KOPT-K1 (cell line): Measurements from ENCODE around the gene KDM7A.
A peak's percentile ranks its signal among the peaks of the same experiment; 100 is the strongest.

Experiments
- H3K27ac ChIP-seq: fragments of 200-600 bp; sonication (generic); 2 replicates; pipeline ENCODE4 v1.5.1; 2016; ENCODE audit warnings: antibody characterized with exemption, mild to moderate bottlenecking, low read depth, low read length; ENCODE audit not compliant: poor library complexity, severe bottlenecking
- H3K36me3 ChIP-seq: fragments of 200-600 bp; sonication (generic); 2 replicates; pipeline ENCODE4 v1.5.1; 2017; ENCODE audit warnings: antibody characterized with exemption, mild to moderate bottlenecking, low read length, moderate library complexity; ENCODE audit not compliant: insufficient read depth
- H3K9me3 ChIP-seq: fragments of 200-600 bp; sonication (generic); 2 replicates; pipeline ENCODE4 v1.5.1; 2017; ENCODE audit warnings: antibody characterized with exemption, low read length, mild to moderate bottlenecking; ENCODE audit not compliant: insufficient read depth, poor library complexity, severe bottlenecking

The KDM7A gene, protein sequence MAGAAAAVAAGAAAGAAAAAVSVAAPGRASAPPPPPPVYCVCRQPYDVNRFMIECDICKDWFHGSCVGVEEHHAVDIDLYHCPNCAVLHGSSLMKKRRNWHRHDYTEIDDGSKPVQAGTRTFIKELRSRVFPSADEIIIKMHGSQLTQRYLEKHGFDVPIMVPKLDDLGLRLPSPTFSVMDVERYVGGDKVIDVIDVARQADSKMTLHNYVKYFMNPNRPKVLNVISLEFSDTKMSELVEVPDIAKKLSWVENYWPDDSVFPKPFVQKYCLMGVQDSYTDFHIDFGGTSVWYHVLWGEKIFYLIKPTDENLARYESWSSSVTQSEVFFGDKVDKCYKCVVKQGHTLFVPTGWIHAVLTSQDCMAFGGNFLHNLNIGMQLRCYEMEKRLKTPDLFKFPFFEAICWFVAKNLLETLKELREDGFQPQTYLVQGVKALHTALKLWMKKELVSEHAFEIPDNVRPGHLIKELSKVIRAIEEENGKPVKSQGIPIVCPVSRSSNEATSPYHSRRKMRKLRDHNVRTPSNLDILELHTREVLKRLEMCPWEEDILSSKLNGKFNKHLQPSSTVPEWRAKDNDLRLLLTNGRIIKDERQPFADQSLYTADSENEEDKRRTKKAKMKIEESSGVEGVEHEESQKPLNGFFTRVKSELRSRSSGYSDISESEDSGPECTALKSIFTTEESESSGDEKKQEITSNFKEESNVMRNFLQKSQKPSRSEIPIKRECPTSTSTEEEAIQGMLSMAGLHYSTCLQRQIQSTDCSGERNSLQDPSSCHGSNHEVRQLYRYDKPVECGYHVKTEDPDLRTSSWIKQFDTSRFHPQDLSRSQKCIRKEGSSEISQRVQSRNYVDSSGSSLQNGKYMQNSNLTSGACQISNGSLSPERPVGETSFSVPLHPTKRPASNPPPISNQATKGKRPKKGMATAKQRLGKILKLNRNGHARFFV

DNA sequence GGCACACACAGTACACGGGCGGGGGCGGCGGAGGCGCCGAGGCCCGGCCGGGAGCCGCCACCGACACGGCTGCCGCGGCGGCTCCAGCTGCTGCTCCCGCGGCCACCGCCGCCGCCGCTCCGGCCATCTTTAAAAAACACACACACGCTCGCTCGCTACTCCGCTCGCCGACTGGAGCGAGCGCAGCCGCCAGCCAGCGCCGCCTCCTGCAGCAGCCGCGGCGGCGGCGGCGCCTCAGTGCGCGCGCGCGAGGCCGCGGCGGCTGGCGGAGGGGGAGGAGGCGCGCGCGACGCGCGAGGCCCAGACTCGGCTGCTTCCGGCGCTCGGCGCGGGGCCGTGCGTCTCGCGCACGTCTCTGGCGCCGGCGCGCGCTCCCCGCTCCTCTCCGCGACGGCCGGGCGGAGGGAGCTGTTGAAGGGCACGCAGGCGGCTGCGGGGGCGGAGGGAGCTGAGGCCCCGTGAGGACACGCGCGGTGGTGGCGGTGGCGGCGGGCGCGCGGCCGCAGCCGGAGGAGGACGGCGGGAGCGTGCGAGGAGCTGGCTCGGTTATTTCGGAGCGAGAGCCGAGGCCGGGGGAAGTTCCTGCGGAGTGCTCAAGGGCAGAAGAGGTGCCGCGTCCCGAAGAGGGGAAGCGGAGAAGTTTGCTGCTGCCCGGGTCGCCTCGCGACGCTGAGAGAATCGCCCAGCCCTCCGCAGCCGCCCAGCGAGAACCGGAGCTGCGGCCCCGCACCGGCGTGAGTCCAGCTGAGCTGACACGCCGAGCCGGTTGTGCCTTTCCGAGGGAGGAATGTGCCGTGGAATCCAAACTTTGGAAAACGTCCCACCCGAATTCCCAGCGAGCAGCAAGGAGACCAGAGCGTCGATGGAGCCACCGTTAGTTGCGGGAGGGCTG lies at the start of gene KDM7A:
Gene KDM7A (minus strand): TSS at position 173 of the 892 bp plus-strand sequence. CDS start 46 bp downstream, at position 127.
- no peaks in the 10 kb centered on the region for H3K36me3 ChIP-seq
- H3K9me3 ChIP-seq = no peaks in the 10 kb centered on the region
- H3K27ac ChIP-seq = peak within 1 kb of the TSS; percentile 59

DNA sequence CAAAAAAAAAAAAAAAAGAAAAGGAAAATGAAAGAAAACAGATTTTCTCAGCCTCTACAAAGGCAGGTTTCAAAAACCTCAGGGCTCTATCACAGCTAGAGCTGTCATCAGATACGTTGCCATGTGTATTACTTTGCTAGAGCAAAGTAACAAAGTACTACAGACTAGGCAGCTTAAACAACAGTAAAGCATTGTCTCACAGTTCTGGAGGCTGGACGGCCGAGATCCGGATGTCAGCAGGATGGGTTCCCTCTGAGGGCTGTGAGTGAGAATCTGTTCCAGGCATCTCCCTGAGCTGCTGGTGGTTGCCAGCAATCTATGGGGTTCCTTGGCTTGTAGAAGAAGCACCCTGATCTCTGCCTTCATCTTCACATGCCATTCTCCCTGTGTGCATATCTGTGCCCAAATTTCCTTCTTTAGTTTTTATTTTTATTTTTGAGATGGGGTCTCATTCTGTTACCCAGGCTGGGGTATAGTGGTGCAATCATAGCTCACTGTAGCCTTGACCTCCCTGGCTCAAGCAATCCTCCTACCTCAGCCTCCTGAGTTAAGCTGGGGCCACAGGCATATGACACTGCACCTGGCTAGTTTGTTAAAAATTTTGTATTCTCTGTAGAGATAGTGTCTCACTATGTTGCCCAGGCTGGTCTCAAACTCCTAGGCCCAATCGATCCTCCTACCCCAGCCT lies 48.9 kb upstream of the KDM7A start:
- Histone ChIP-seq H3K36me3 (no peaks in the 10 kb centered on the region), H3K27ac (peak overlapping the region; percentile 5), H3K9me3 (no peaks in the 10 kb centered on the region)

DNA sequence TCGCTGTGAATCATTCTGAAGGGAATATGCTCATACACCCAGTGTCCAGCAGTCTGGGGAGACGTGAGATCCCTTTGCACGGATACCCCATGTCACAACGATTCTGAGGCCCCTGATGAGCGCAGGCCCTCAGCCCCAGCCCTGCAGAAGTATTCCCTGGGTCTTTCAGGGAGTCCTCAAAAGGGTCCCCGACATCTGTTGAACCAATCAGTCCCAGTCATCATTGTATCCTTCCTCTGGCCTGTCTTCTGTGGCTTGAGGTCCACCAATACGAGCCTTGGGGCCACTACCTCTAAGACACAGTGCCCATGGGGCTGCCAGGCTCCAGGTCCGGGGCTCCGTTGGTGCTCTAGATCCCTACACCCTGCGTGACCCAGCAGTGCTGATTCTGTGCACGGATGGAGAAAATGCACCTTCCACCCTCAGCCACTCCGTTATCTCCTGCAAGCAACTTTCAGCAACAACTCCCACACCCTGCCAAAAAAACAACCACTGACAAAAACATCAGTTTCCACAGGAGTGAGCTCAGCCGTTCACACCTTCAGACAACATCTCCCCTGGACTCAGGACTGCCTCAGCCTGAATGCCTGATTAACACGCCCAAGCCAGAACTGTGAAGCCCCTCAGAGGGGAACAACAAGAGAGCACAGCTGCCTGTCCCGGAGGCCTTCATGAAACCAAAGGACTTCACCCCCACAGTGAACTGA lies 46.9 kb upstream of the KDM7A start:
- Histone ChIP-seq H3K36me3 (no peaks in the 10 kb centered on the region), H3K27ac (no peak overlapping the region), H3K9me3 (peaks cover under 1% of the 10 kb centered on the region)

DNA sequence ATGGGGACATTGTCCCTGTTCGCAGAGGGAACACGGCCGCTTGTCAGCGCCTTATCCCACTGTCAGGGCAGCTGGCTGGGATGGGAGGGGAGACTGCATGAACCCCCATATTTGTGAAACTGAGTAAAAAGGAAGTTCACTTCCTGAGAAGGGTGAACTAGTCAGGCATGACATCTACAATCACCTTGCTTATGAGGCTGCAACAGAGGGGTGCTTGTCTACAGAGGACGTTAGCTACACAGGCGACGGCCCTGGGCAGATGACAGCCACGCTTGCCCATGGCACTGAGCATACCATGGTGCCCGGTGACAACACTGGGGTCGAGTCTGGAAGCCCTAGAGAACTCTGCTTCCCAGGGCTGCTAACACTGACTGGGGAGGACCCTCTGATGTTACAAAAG lies 46.0 kb upstream of the KDM7A start:
- H3K27ac ChIP-seq = no peak overlapping the region
- H3K36me3 ChIP-seq = no peaks in the 10 kb centered on the region
- H3K9me3 ChIP-seq = peaks cover 9% of the 10 kb centered on the region

DNA sequence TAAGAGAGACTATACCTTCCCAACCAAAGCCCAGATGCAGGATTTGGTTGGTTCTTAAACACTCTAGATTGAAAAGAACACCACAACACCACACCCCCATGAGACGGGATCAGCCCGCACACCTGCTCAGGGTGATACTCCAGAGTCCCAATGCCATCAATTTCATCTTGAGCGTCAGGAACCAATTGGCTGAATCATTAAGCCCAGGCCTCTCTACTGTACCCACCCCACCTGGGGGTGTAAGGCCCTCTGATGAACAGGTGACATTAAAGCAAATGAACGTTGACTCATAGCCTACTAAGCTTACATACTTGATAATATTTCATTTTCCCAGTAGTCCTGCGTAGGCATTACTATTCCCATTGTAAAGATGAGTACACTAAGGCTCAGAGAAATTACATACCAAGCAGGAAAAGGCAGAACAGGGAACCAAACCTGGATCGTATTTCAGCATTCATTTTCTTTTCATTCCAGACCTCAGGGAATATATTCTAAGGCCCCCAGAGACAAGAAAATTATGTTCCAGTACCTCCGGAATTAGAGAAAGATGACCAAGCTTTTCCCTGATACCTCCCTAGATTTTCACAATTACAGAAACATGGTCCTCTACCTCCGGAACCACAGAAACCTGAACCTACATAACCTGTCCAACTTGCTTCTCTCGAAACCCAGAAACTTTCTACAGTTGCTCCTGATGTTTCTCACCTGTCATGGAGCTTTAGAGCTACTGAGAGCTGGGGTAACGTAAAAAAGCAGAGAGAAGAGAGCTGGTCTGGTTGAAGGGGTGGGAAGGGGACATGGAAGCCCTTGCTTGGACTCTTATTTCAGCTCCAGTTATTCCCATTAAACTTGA lies 43.1 kb upstream of the KDM7A start:
- H3K36me3 ChIP-seq = no peaks in the 10 kb centered on the region
- no peak overlapping the region for H3K27ac ChIP-seq
- peaks cover 13% of the 10 kb centered on the region for H3K9me3 ChIP-seq

DNA sequence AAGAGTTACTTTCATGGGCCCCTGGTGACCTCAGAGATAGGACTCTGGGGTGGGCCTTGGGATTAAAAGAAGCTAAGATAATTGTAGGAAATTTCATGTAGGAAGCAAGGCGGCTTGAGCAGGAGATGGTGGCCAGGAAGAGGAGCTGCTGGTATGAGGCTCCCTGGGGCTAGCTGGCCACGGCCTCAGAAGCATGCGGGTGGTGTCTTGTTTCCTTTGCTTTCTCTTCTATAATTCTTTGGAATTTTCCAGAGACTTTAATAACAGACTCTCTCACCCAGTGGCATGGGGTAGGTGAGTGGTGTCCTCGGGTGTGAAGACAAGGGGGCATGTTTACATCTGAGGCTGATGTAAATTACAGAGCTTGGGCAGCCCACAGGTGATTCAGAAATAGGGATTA lies 41.9 kb upstream of the KDM7A start:
- Histone ChIP-seq H3K27ac (no peak overlapping the region), H3K36me3 (no peaks in the 10 kb centered on the region), H3K9me3 (peaks cover 13% of the 10 kb centered on the region)

DNA sequence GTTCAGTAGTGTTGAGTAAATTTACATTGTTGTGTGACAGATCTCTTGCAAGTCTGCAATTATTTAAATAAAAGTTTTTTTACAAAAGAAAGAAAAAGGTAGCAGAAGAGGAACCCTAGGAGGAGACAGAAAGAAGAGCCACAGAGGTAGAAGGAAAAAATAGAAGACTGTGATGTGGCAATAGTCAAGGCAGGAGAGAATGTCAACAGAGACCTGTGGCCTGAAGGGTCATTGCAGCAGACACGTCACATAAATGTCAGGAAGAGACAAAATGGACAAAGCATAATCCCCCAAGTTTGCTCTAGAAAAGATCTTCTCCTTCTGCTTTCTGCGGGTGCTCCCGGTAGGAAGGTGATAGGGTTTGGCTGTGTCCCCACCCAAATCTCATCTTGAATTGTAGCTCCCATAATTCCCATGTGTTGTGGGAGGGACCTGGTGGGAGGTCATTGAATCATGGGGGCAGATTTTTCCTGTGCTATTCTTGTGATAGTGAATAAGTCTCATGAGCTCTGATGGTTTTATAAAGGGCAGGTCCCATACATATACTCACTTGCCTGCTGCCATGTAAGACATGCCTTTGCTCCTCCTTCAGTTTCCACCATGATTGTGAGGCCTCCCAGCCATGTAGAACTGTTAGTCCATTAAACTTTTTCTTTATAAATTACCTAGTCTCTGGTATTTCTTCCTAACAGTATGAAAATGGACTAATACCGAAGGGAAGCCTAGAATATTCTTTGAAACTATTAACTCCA lies 41.1 kb upstream of the KDM7A start:
- H3K36me3 ChIP-seq = no peaks in the 10 kb centered on the region
- no peak overlapping the region for H3K27ac ChIP-seq
- peaks cover 13% of the 10 kb centered on the region for H3K9me3 ChIP-seq

DNA sequence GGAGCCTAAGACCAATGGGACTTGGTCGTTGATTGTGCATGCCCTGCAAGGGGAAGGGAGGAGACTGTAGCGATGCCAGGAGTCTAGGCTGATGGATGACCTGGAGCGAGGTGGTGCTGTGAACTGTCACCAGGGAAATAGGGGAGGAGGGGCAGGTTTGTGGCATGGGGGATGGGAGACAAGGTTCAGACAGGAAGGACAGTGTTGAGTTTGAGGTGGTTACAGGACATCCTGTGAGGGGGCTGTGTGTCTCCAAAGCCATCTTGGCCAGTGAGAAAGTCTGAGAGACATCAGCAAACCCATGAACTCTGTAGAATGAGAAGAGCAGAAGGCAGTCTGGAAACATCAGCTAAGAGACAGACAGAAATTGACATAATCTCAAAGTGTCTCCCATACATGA lies 38.5 kb upstream of the KDM7A start:
- Histone ChIP-seq H3K36me3 (no peaks in the 10 kb centered on the region), H3K27ac (no peak overlapping the region), H3K9me3 (peaks cover 13% of the 10 kb centered on the region)

DNA sequence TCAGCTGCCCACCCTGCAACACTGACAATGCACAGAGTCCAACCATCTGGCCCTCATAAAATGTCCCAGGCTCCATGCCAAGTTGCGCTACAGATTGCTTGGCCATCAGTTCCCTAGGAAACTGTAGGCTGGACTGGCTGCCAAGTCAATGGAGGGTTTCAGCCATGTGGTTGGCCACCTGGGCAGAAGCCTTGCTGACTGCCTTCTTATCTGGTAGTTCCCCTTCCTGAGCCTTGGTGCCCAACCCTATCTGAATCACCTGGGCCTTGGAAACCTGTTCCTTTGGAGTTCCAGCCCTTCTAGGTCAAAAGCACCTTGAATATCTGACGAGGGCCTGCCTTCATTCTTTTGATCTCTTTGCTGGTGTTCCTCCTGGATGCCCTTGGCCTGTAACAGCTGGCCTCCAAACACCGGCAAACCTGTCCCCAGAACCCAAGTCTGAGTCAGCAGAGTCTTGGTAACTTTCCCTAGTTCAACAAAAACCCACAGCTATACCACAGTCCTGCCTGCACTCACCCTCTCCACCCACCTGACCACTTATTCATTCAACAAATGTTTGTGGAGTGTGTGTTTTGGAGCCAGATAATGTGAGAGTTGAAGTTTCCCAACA lies 37.4 kb upstream of the KDM7A start:
- Histone ChIP-seq H3K27ac (no peak overlapping the region), H3K9me3 (peaks cover 13% of the 10 kb centered on the region), H3K36me3 (no peaks in the 10 kb centered on the region)

DNA sequence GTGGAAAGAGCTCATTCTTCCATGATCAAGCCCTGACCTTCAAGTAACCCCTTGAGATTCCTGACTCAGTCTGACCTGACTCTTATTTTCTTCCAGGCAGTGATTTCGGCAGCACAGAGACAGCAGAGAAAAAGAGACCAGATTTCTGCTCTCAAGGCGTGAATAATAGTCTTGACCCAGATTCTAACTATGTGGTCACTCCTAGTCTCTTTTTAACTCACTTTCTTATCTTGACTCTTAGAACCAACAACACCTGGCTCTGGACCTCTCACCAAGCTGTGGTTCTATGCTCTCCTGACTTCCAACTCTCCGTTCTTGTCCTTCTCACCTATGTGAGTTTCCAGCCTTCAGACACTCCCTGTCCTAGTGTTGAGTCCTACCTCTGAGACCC lies 36.9 kb upstream of the KDM7A start:
- Histone ChIP-seq H3K9me3 (peaks cover 12% of the 10 kb centered on the region), H3K27ac (no peak overlapping the region), H3K36me3 (no peaks in the 10 kb centered on the region)

DNA sequence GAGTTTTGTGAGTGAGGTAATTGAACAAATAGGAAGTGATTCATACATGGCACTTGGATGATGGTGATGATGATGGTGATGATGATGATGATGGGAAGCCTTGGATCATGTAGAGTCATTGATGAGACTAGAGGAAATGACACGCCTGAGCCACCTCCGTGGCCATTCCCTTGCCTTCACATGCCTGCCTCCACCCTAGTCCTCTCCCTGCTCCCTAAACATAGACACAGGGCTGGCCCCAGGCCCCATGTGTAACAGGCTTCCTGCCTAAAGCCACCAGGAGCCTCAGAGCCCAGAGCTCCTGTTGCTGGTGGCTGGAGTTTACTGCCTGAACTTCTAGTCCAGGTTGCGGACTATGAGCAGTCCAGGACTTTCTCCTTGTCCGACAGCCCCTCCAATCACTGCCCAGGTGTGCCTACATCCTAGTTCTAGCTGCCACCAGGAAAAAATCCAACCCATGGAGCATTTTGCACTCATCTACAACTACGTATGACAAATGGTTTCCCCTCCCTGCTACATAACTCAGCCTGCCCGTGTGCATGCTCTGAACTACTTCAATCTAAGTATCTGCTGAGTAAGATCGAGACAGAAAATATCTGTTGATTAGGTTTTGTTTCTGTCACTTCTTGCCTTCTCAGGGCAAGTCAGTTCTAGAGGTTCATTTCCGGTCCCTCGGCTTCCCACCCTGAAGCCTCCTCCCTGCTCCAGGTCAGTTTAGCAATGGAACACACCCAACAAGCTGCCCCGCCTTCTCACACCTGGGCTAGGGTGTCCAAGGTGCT lies 35.5 kb upstream of the KDM7A start:
- Histone ChIP-seq H3K36me3 (no peaks in the 10 kb centered on the region), H3K27ac (no peak overlapping the region), H3K9me3 (no peaks in the 10 kb centered on the region)

DNA sequence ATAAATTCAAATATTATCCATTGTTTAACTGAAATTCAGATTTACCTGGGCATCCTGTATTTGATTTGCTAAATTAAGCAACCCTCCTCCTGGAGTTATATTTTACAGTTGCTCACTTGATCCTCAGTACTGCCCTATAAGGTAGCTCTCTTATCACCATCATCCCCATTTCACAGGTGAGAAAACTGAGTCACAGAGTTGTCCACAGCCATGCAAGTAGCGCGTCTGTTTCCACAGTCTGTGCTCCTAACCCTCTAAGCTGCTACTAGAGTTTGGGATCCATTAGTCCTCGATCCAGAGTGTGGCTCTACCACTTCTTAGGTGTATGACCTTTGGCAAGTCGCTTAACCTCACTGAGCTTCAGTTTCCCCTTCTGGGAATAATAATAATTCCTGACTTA lies 34.9 kb upstream of the KDM7A start:
- no peaks in the 10 kb centered on the region for H3K36me3 ChIP-seq
- H3K27ac ChIP-seq = no peak overlapping the region
- H3K9me3 ChIP-seq = no peaks in the 10 kb centered on the region
